HepG2 (cell line): Measurements from ENCODE around the gene RNPS1. TPM values are rescaled to one million over a fixed set of nuclear protein-coding genes. Genes with fewer than 3 reads are reported as not detected.
A peak's percentile ranks its signal among the peaks of the same experiment; 100 is the strongest.

Experiments
- ADNP ChIP-seq: sonication (generic); formaldehyde crosslinking; IDR thresholded peaks from 2 replicates; pipeline ENCODE4 v1.4.0; 2020; ENCODE audit warnings: missing genetic modification reagents
- ATF1 ChIP-seq: IDR thresholded peaks from 2 replicates; pipeline ENCODE4 v1.6.1; 2016; ENCODE audit warnings: mild to moderate bottlenecking, control low read depth
- BRD4 ChIP-seq: sonication (generic); formaldehyde crosslinking; IDR thresholded peaks from 2 replicates; pipeline ENCODE4 v1.4.0; 2020; ENCODE audit warnings: missing genetic modification reagents
- CBX2 ChIP-seq, 2 experiments: fragments of 200-600 bp in 1 of 2; sonication (generic); formaldehyde crosslinking in 1 of 2; IDR thresholded peaks; 2 replicates each; pipeline versions ENCODE4 v1.7.0 to v1.8.1; 2018 to 2022; ENCODE audit warnings: low read depth in 2 of 2, low read length in 1 of 2, mild to moderate bottlenecking in 1 of 2, missing genetic modification reagents in 1 of 2
- CENPX ChIP-seq: sonication (generic); formaldehyde crosslinking; IDR thresholded peaks from 2 replicates; pipeline ENCODE4 v1.9.0; 2021; ENCODE audit warnings: mild to moderate bottlenecking, missing genetic modification reagents, moderate library complexity
- EZH2 ChIP-seq: conservative IDR thresholded peaks from 2 replicates; pipeline ENCODE4 v1.6.1; 2012; ENCODE audit warnings: mild to moderate bottlenecking, low read depth, low read length, moderate library complexity
- FOXA1 ChIP-seq, 2 experiments: fragments of 450-650 bp in 1 of 2; sonication (generic) in 1 of 2; formaldehyde crosslinking in 1 of 2; IDR thresholded peaks; 2 replicates each; pipeline versions ENCODE4 v1.4.0 to v1.6.1; 2016 to 2020; ENCODE audit warnings: missing genetic modification reagents in 1 of 2
- GPBP1L1 ChIP-seq: sonication (generic); formaldehyde crosslinking; IDR thresholded peaks from 2 replicates; pipeline ENCODE4 v1.5.0; 2020; ENCODE audit warnings: mild to moderate bottlenecking, missing genetic modification reagents
- HMGA1 ChIP-seq: sonication (generic); formaldehyde crosslinking; conservative IDR thresholded peaks from 2 replicates; pipeline ENCODE4 v1.4.0; 2020; ENCODE audit warnings: missing genetic modification reagents
- KDM5A ChIP-seq: fragments of 200-600 bp; sonication (generic); IDR thresholded peaks from 2 replicates; pipeline ENCODE4 v1.7.0; 2018; ENCODE audit warnings: antibody characterized with exemption, mild to moderate bottlenecking, low read length, borderline replicate concordance
- MYC ChIP-seq: sonication (generic); formaldehyde crosslinking; IDR thresholded peaks from 2 replicates; pipeline ENCODE4 v1.9.0; 2021; ENCODE audit warnings: missing genetic modification reagents, borderline replicate concordance
- NFIB ChIP-seq: sonication (generic); formaldehyde crosslinking; IDR thresholded peaks from 2 replicates; pipeline ENCODE4 v1.9.0; 2021; ENCODE audit warnings: missing genetic modification reagents, mild to moderate bottlenecking, borderline replicate concordance
- NR2C2 ChIP-seq: sonication (generic); formaldehyde crosslinking; IDR thresholded peaks from 2 replicates; pipeline ENCODE4 v1.4.0; 2020; ENCODE audit warnings: missing genetic modification reagents, mild to moderate bottlenecking, moderate library complexity, borderline replicate concordance
- PBX3 ChIP-seq: sonication (generic); formaldehyde crosslinking; IDR thresholded peaks from 2 replicates; pipeline ENCODE4 v1.8.1; 2023; ENCODE audit warnings: missing genetic modification reagents, inconsistent platforms, borderline replicate concordance
- PRDM4 ChIP-seq: sonication (generic); formaldehyde crosslinking; IDR thresholded peaks from 2 replicates; pipeline ENCODE4 v1.9.0; 2021; ENCODE audit warnings: missing genetic modification reagents, borderline replicate concordance
- REPIN1 ChIP-seq: sonication (generic); formaldehyde crosslinking; IDR thresholded peaks from 2 replicates; pipeline ENCODE4 v1.8.0; 2022; ENCODE audit warnings: missing genetic modification reagents, low read depth, mild to moderate bottlenecking, borderline replicate concordance
- U2AF1 ChIP-seq: fragments of 200-400 bp; formaldehyde crosslinking; optimal IDR thresholded peaks from 2 replicates; pipeline ENCODE3; 2017; ENCODE audit warnings: mild to moderate bottlenecking, low read depth, low read length
- ZIK1 ChIP-seq: sonication (generic); formaldehyde crosslinking; IDR thresholded peaks from 2 replicates; pipeline ENCODE4 v1.5.0; 2020; ENCODE audit warnings: mild to moderate bottlenecking, low read depth, missing genetic modification reagents, borderline replicate concordance
- ZNF121 ChIP-seq: sonication (generic); formaldehyde crosslinking; IDR thresholded peaks from 2 replicates; pipeline ENCODE4 v1.5.0; 2020; ENCODE audit warnings: mild to moderate bottlenecking, missing genetic modification reagents
- ZNF256 ChIP-seq: sonication (generic); formaldehyde crosslinking; conservative IDR thresholded peaks from 2 replicates; pipeline ENCODE4 v1.4.0; 2020; ENCODE audit warnings: missing genetic modification reagents
- ZNF496 ChIP-seq: sonication (generic); formaldehyde crosslinking; IDR thresholded peaks from 2 replicates; pipeline ENCODE4 v1.8.1; 2023; ENCODE audit warnings: mild to moderate bottlenecking, moderate library complexity, missing genetic modification reagents; ENCODE audit not compliant: insufficient replicate concordance
- ZNF562 ChIP-seq: sonication (generic); formaldehyde crosslinking; IDR thresholded peaks from 2 replicates; pipeline ENCODE4 v1.8.0; 2022; ENCODE audit warnings: missing genetic modification reagents, borderline replicate concordance
- ZNF569 ChIP-seq: sonication (generic); formaldehyde crosslinking; IDR thresholded peaks from 2 replicates; pipeline ENCODE4 v1.5.0; 2020; ENCODE audit warnings: mild to moderate bottlenecking, missing genetic modification reagents, moderate library complexity, borderline replicate concordance
- ZSCAN12 ChIP-seq: sonication (generic); formaldehyde crosslinking; IDR thresholded peaks from 2 replicates; pipeline ENCODE4 v1.9.0; 2021; ENCODE audit warnings: mild to moderate bottlenecking, missing genetic modification reagents
- ZSCAN22 ChIP-seq: sonication (generic); formaldehyde crosslinking; IDR thresholded peaks from 2 replicates; pipeline ENCODE4 v1.4.0; 2020; ENCODE audit warnings: mild to moderate bottlenecking, missing genetic modification reagents
- polyA plus RNA-seq, 8 experiments: library from polyadenylated mRNA; depleted of rRNA in 3 of 8; stranded (reverse) in 7 of 8; unstranded in 1 of 8; fragments of >200 nt; fragmentation: Illumina TruSeq in 4 of 8; extraction: Trizol in 4 of 8; gene quantifications; 2 replicates each; pipeline versions ENCODE4 v1.2.1 to v1.2.3, GENCODE V29; 2011 to 2016; ENCODE audit warnings: low read depth in 4 of 8, missing spikeins in 1 of 8, mixed read lengths in 1 of 8; ENCODE audit not compliant: insufficient read depth in 1 of 8
- total RNA-seq, 5 experiments: library from RNA; depleted of rRNA; stranded (reverse); fragments of >200 nt; fragmentation: Illumina TruSeq; extraction: Trizol; gene quantifications; 2 replicates each; pipeline ENCODE4 v1.2.3, GENCODE V29; 2016; ENCODE audit warnings: low read depth in 1 of 5

Gene RNPS1
- total and polyA plus RNA-seq, 2 of the 13 experiments (the other 11 are each of a cell fraction or from before 2014, with no cell fraction given), result 126 to 133 TPM

GRCh38 chr16:2223221-2223941 is 44.5 kb downstream of the RNPS1 start, which contains the start of gene E4F1 (continued):
- no peak for TF ChIP-seq GPBP1L1 (CRISPR knock-in tag)
- no peak for TF ChIP-seq U2AF1
- no peak for TF ChIP-seq ZNF121 (CRISPR knock-in tag)
- peak; percentile 92; the same call in 1 of the 2 replicates for TF ChIP-seq ZNF569 (CRISPR knock-in tag)
- TF ChIP-seq ZNF256, result 0 out of 2 replicates have a peak, but pooled peaks have one; percentile 38
- TF ChIP-seq PRDM4 (CRISPR knock-in tag), result no peak
- peak; percentile 88 for TF ChIP-seq ATF1
- peak; percentile 82 for TF ChIP-seq NR2C2 (CRISPR knock-in tag)
- no peak for TF ChIP-seq EZH2
- peak; percentile 94 for TF ChIP-seq MYC (CRISPR knock-in tag)
- TF ChIP-seq KDM5A, result peak; percentile 86; the same call in 1 of the 2 replicates
- TF ChIP-seq HMGA1 (CRISPR knock-in tag), result no peak
- TF ChIP-seq ADNP (CRISPR knock-in tag), result no peak
- 0 out of 2 replicates have a peak, but pooled peaks have one; percentile 76 for TF ChIP-seq PBX3 (CRISPR knock-in tag)
- TF ChIP-seq FOXA1 (IDR thresholded peaks at IDR 0.05), result no peak
- 0 out of 2 replicates have a peak, but pooled peaks have one; percentile 4 for TF ChIP-seq FOXA1 (CRISPR knock-in tag; IDR thresholded peaks at IDR 0.05)
- no peak for TF ChIP-seq CBX2 (IDR thresholded peaks at IDR 0.05; ENCODE audit: low read depth, low read length)
- TF ChIP-seq CBX2 (CRISPR knock-in tag; IDR thresholded peaks at IDR 0.05; ENCODE audit: low read depth), result no peak
- TF ChIP-seq ZIK1, result no peak
- peak; percentile 84 for TF ChIP-seq REPIN1 (CRISPR knock-in tag)
- no peak for TF ChIP-seq ZSCAN22 (CRISPR knock-in tag)
- TF ChIP-seq BRD4 (CRISPR knock-in tag), result peak; percentile 85
- no peak for TF ChIP-seq NFIB
- TF ChIP-seq ZNF562, result no peak
- peak; percentile 56 for TF ChIP-seq ZSCAN12 (CRISPR knock-in tag)
- no peak for TF ChIP-seq ZNF496 (CRISPR knock-in tag)
- no peak for TF ChIP-seq CENPX (CRISPR knock-in tag)
